H1 (cell line): ENCODE data around the gene HNRNPA1. TPM values are rescaled to one million over a fixed set of nuclear protein-coding genes. Genes with fewer than 3 reads are reported as not detected.

Experiments
- CREB1 ChIP-seq: IDR thresholded peaks from 2 replicates; pipeline ENCODE4 v1.6.1; 2012; ENCODE audit warnings: inconsistent platforms
- MAX ChIP-seq: IDR thresholded peaks from 2 replicates; pipeline ENCODE4 v1.6.1; 2012; ENCODE audit warnings: inconsistent platforms
- polyA plus RNA-seq, 7 experiments: library from polyadenylated mRNA; depleted of rRNA in 3 of 7; stranded (reverse) in 5 of 7; unstranded in 2 of 7; fragments of >200 nt in 5 of 7; fragments of 200-250 nt in 2 of 7; gene quantifications; 1 replicate in 5 of 7; 2 replicates in 1 of 7; 4 replicates in 1 of 7; pipeline versions ENCODE4 v1.2.1 to v1.2.3, GENCODE V29; 2011 to 2013; ENCODE audit warnings: missing spikeins in 2 of 7, mixed read lengths in 2 of 7
- total RNA-seq: library from RNA; stranded (reverse); fragmentation: NEBNext Ultra II Directional; extraction: Animal tissue kit (Norgen Biotek cat#: 25700); gene quantifications from 2 replicates; pipeline ENCODE4 v1.2.1, GENCODE V29; 2021

HNRNPA1 gene
- total and polyA plus RNA-seq, 2 of the 8 experiments (the other 6 are each of a cell fraction or from before 2014, with no cell fraction given) = 835 to 2,738 TPM

DNA sequence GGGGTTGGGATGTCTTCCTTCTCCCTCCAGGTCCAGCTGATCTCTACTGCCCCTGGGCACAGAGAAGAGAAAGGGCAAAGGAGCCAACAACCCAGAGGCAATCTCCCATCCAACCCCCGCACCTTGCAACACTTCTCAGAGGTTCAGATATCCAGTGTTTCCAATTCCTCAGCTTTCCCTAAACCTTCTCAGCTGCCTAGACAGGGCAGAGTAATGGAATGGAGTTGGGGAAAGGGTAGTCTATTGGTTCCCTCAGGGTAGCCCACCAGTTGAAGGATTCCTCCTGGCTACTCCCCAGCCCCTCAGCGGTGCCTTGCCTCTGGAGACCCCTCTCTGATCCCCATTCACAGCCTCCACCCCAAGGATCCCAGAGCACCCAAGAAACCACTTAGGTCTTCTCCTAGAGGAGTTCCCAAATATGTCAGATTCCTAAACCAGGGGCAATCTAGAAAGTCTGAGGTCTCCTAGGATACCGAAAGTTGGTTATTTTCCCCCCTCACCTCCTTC lies 19.8 kb downstream of the HNRNPA1 start (continued):
- no peak for TF ChIP-seq MAX
- no peak for TF ChIP-seq CREB1
